Astrocyte (in vitro differentiated cells and primary cell): ENCODE results near the gene COX19. TPM values are rescaled to one million over a fixed set of nuclear protein-coding genes. Genes with fewer than 3 reads are reported as not detected.
"Not testable (repeated sequence)": the region's sequence is repeated elsewhere in the genome, so short reads cannot be mapped to it uniquely, and the experiment has no call there.

Experiments
- DNase-seq: peaks from one replicate; pipeline ENCODE4 v3.0.0-alpha.2; 2010; ENCODE audit warnings: low read depth
- FAIRE-seq: peaks from 2 replicates; lab custom pipeline; 2011; peaks lifted over from hg19 to GRCh38; lab: Jason Lieb, UNC
- H2AFZ ChIP-seq: 2 replicates; pipeline ENCODE4 v1.6.0; 2012; ENCODE audit warnings: low read depth, low read length, inconsistent platforms
- H3K27ac ChIP-seq: 2 replicates; pipeline ENCODE4 v1.5.1; 2011; ENCODE audit warnings: low read depth, low read length, inconsistent platforms
- H3K27me3 ChIP-seq: 2 replicates; pipeline ENCODE4 v1.6.0; 2011; ENCODE audit warnings: low read length, inconsistent platforms; ENCODE audit not compliant: insufficient read depth
- H3K36me3 ChIP-seq: 2 replicates; pipeline ENCODE4 v1.5.1; 2011; ENCODE audit warnings: low read length, inconsistent platforms; ENCODE audit not compliant: insufficient read depth
- H3K4me1 ChIP-seq: 2 replicates; pipeline ENCODE4 v1.5.1; 2011; ENCODE audit warnings: low read length, inconsistent platforms; ENCODE audit not compliant: insufficient read depth
- H3K4me2 ChIP-seq: 2 replicates; pipeline ENCODE4 v1.6.0; 2012; ENCODE audit warnings: low read length, inconsistent platforms
- H3K4me3 ChIP-seq: 2 replicates; pipeline ENCODE4 v1.5.1; 2011; ENCODE audit warnings: low read depth, mild to moderate bottlenecking, low read length, inconsistent platforms; ENCODE audit not compliant: insufficient read depth
- H3K79me2 ChIP-seq: 2 replicates; pipeline ENCODE4 v1.6.0; 2012; ENCODE audit warnings: mild to moderate bottlenecking, low read length, inconsistent platforms; ENCODE audit not compliant: insufficient read depth
- H3K9ac ChIP-seq: 2 replicates; pipeline ENCODE4 v1.6.0; 2012; ENCODE audit warnings: mild to moderate bottlenecking, low read length, inconsistent platforms
- H3K9me3 ChIP-seq: 2 replicates; pipeline ENCODE4 v1.5.1; 2012; ENCODE audit warnings: low read depth, mild to moderate bottlenecking, low read length, inconsistent platforms; ENCODE audit not compliant: insufficient read depth
- H4K20me1 ChIP-seq: 2 replicates; pipeline ENCODE4 v1.6.0; 2012; ENCODE audit warnings: low read length, inconsistent platforms; ENCODE audit not compliant: insufficient read depth
- H3K27ac Mint-ChIP-seq: one replicate; pipeline ENCODE4 v1.8.0; 2021; ENCODE audit warnings: mild to moderate bottlenecking, mixed read lengths; ENCODE audit not compliant: unreplicated experiment
- H3K27me3 Mint-ChIP-seq: one replicate; pipeline ENCODE4 v1.8.0; 2021; ENCODE audit warnings: low read depth, mixed read lengths; ENCODE audit not compliant: unreplicated experiment
- H3K36me3 Mint-ChIP-seq: one replicate; pipeline ENCODE4 v1.8.0; 2021; ENCODE audit warnings: low read depth, mixed read lengths; ENCODE audit not compliant: unreplicated experiment
- H3K4me1 Mint-ChIP-seq: one replicate; pipeline ENCODE4 v1.8.0; 2021; ENCODE audit warnings: low read depth, mixed read lengths; ENCODE audit not compliant: unreplicated experiment
- H3K4me3 Mint-ChIP-seq: one replicate; pipeline ENCODE4 v1.8.0; 2021; ENCODE audit warnings: mild to moderate bottlenecking, moderate library complexity, mixed read lengths; ENCODE audit not compliant: unreplicated experiment
- H3K9me3 Mint-ChIP-seq: one replicate; pipeline ENCODE4 v1.8.0; 2021; ENCODE audit warnings: mild to moderate bottlenecking, mixed read lengths; ENCODE audit not compliant: unreplicated experiment
- EZH2 ChIP-seq: IDR thresholded peaks from 2 replicates; pipeline ENCODE4 v1.6.1; 2012; ENCODE audit warnings: mild to moderate bottlenecking, low read length, inconsistent platforms; ENCODE audit not compliant: insufficient read depth
- total RNA-seq: library from RNA; stranded (reverse); gene quantifications from 2 replicates; pipeline ENCODE4 v1.2.1, GENCODE V29; 2021
- TF ChIP-seq, protein P1 (sequence below): IDR thresholded peaks from 2 replicates; pipeline ENCODE4 v1.5.1; 2011; ENCODE audit warnings: low read depth, mild to moderate bottlenecking, inconsistent platforms, low read length, moderate library complexity; ENCODE audit not compliant: insufficient read depth

The COX19 gene
- total RNA-seq, 1 donor from 2014 or later = 13.4 TPM

DNA sequence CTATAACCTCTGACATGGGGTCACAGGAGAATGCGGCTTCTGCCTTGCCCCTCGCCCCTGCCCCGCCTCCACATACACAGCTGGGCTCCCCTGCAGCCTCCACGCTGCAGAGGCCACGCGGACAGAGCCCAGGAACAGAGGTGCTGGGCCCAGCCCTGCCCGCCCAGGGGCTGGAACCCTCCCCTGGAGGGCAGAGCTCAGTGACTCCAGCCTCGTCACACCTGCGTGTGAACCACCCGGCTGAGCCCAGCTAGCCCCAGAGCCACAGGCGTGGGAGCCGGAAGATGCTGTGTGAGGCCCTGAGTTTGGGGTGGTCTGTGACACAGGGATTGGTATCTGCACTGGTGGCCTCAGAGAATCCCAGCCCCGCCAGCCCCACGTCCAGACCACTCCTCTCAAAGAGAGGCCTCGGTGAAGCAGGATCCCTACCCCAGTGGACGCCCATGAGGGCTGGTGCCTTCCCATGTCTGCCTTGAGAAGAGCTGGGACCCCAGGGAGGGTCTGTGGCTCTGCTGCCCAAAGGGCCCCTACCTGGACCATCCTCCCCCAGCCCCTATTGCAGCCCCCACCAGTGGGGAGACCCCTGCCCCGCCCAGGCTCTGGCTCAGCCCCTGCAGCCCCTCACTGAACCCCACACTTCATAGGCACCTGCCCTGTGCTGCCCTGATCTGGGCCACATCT, 12.8 kb downstream of the COX19 start:
- H4K20me1 ChIP-seq = peaks cover 17% of the 10 kb centered on the region
- peaks cover 1% of the 10 kb centered on the region for H3K36me3 Mint-ChIP-seq
- H3K4me3 ChIP-seq = no peak overlapping the region
- H3K4me1 ChIP-seq = no peaks in the 10 kb centered on the region
- peaks cover 4% of the 10 kb centered on the region for H3K36me3 ChIP-seq
- no peak overlapping the region for H3K4me2 ChIP-seq
- H3K79me2 ChIP-seq = no peaks in the 10 kb centered on the region
- DNase-seq = no peak
- no peak overlapping the region for H2AFZ ChIP-seq
- H3K4me1 Mint-ChIP-seq = peaks cover 6% of the 10 kb centered on the region
- H3K27ac ChIP-seq = no peak overlapping the region
- FAIRE-seq = no peak
- no peak for TF ChIP-seq EZH2
- TF ChIP-seq, protein P1, sequence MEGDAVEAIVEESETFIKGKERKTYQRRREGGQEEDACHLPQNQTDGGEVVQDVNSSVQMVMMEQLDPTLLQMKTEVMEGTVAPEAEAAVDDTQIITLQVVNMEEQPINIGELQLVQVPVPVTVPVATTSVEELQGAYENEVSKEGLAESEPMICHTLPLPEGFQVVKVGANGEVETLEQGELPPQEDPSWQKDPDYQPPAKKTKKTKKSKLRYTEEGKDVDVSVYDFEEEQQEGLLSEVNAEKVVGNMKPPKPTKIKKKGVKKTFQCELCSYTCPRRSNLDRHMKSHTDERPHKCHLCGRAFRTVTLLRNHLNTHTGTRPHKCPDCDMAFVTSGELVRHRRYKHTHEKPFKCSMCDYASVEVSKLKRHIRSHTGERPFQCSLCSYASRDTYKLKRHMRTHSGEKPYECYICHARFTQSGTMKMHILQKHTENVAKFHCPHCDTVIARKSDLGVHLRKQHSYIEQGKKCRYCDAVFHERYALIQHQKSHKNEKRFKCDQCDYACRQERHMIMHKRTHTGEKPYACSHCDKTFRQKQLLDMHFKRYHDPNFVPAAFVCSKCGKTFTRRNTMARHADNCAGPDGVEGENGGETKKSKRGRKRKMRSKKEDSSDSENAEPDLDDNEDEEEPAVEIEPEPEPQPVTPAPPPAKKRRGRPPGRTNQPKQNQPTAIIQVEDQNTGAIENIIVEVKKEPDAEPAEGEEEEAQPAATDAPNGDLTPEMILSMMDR = no peak
- H3K27me3 Mint-ChIP-seq = peaks cover 9% of the 10 kb centered on the region
- H3K9me3 Mint-ChIP-seq = no peaks in the 10 kb centered on the region
- no peak overlapping the region for H3K4me3 Mint-ChIP-seq
- no peak overlapping the region for H3K27ac Mint-ChIP-seq
- no peaks in the 10 kb centered on the region for H3K27me3 ChIP-seq
- H3K9ac ChIP-seq = no peak overlapping the region
- no peaks in the 10 kb centered on the region for H3K9me3 ChIP-seq

DNA sequence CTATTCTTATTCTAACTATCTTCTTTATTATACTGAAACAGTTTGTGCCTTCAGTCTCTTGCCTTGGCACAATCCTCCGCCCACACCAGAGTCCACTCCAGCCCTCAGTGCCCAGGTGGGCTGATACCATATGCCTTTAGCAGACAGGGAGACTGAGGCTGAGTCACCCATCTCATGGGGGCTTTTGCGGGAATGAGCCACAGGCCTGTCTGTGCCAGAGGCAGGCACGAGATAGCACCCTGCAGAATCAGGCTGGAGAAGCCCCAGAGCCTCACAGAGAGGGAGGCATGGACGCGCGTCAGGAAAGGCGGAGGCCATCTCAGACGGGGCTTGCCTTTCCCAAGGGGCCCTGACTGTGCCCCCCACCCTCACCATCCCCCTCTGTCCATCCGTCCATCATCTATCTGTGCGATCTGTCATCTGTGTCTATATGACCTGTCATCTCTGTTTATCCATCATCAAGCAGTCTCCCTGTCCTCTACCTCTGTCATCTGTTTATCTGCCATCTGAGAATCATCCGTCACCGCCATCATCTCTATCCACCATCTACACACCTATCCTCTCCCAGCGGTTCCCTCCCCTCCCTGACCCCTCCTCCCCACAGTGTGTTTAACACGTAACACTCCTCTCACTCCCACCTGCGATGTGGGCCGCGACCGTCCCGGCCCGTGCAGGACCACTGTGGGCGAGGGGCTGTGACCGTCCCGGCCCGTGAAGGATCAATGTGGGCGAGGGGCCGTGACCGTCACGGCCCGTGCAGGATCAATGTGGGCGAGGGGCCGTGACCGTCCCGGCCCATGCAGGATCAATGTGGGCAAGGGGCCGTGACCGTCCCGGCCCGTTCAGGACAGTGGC, 13.6 kb downstream of the COX19 start:
- FAIRE-seq = no peak
- Histone ChIP-seq H4K20me1 (peaks cover 12% of the 10 kb centered on the region), H3K27me3 (no peaks in the 10 kb centered on the region), H3K4me1 (no peaks in the 10 kb centered on the region), H2AFZ (no peak overlapping the region), H3K9me3 (no peaks in the 10 kb centered on the region), H3K27ac (no peak overlapping the region), H3K4me3 (no peak overlapping the region), H3K79me2 (no peaks in the 10 kb centered on the region), H3K36me3 (peaks cover 2% of the 10 kb centered on the region), H3K9ac (no peak overlapping the region), H3K4me2 (no peak overlapping the region)
- peaks cover 9% of the 10 kb centered on the region for H3K27me3 Mint-ChIP-seq
- no peaks in the 10 kb centered on the region for H3K9me3 Mint-ChIP-seq
- DNase-seq = no peak
- peak overlapping the region; percentile 63 for H3K4me3 Mint-ChIP-seq
- H3K36me3 Mint-ChIP-seq = peaks cover 1% of the 10 kb centered on the region
- no peak for TF ChIP-seq EZH2
- TF ChIP-seq, protein P1 = no peak
- H3K27ac Mint-ChIP-seq = no peak overlapping the region
- H3K4me1 Mint-ChIP-seq = peaks cover 6% of the 10 kb centered on the region

DNA sequence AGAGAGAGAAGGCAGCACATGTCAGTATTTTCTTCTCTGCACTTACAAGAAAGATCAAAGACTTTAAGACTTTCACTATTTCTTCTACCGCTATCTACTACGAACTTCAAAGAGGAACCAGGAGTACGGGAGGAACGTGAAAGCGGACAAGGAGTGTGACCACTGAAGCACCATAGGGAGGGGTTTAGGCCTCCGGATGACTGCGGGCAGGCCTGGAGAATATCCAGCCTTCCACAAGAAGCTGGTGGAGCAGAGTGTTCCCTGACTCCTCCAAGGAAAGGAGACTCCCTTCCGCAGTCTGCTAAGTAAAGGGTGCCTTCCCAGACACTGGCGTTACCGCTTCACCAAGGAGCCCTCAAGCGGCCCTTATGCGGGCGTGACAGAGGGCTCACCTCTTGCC, 14.4 kb downstream of the COX19 start:
- not testable (repeated sequence) for DNase-seq, H3K27me3 ChIP-seq, H3K36me3 ChIP-seq, H3K4me3 Mint-ChIP-seq, H3K36me3 Mint-ChIP-seq, H3K27ac Mint-ChIP-seq, H3K4me1 Mint-ChIP-seq, H3K79me2 ChIP-seq, H3K4me2 ChIP-seq, H2AFZ ChIP-seq, H3K4me1 ChIP-seq, H3K4me3 ChIP-seq, H3K9me3 ChIP-seq, H3K9ac ChIP-seq, H3K9me3 Mint-ChIP-seq, H4K20me1 ChIP-seq, FAIRE-seq, H3K27ac ChIP-seq
- peaks cover 12% of the 10 kb centered on the region for H3K27me3 Mint-ChIP-seq
